Right ventricle myocardium inferior (tissue), 1 donor: ENCODE results near the gene TUBG2. TPM values are rescaled to one million over a fixed set of nuclear protein-coding genes. Genes with fewer than 3 reads are reported as not detected.

Source experiments
- ATAC-seq: fragments of 200-7000 bp; cut with Tn5 transposase; one replicate; pipeline ENCODE4 v1.9.1; 2020; ENCODE audit warnings: mild to moderate bottlenecking, moderate library complexity
- DNase-seq: peaks from one replicate; pipeline ENCODE4 v3.0.0; 2021; ENCODE audit errors: missing footprints
- intact Hi-C: fragments of 100-400 bp; cut with DNase I; formaldehyde crosslinking; loops from one replicate; pipeline ENCODE4 v1.11.0; 2022
- total RNA-seq: library from RNA; stranded (reverse); fragmentation: NEBNext Ultra II Directional; extraction: Animal tissue kit (Norgen Biotek cat#: 25700); gene quantifications from one replicate; pipeline ENCODE4 v1.2.1, GENCODE V29; 2021
- donor health status: DM: no; HTN: yes; CAD: no; lungs with severe emphysema.

Gene TUBG2
- total RNA-seq, 1 donor from 2014 or later = 15.0 TPM

DNA sequence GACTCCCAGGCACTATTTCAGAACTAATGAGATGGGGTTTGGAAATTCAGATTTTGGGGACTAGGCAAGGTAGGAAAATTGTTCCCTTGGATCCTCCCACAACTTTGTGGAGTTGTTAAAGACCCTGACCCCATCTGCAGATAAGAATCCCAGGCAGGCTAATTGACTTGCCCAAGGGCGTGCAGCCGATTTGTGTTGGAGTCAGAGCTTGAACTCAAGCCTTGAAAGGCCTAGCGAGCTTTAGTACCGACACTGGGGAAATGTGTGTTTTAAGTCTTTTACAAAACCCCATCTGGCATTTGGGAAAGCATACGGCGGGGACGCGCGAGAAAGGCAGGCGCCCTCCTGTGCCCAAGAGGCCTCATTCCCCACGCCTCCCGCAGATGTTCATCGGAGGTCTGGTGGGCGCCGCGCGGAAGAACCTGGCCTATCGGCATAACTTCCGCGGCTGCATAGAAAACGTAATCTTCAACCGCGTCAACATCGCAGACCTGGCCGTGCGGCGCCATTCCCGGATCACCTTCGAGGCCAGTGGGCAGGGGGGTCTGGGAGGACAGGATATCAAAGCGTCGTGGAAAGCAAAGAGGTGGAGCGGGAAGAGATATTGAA, 27.5 kb downstream of the TUBG2 start:
- no peak for DNase-seq
- intact Hi-C loops = no loop called here

DNA sequence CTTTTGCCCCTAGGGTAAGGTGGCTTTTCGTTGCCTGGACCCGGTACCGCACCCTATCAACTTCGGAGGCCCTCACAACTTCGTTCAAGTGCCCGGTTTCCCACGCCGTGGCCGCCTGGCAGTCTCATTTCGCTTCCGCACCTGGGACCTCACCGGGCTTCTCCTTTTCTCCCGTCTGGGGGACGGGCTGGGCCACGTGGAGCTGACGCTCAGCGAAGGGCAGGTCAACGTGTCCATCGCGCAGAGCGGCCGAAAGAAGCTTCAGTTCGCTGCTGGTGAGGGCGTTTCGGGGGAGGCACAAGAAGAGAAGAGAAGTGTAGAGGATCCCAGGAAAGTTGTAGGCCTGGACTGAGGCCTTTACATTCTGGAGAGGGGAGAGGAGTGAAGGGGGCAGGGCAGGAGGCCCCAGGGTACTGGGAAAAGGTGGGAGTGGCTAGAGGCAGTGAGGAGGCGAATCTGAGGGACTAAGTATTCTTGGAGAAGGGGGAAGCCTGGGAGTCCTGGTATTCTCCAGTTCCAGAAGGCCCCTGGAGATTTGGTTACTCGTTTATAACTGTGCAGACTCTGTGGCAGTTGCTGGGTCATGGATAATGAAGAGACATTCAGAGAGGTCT, 28.7 kb downstream of the TUBG2 start:
- intact Hi-C loops = no loop called here
- no peak for ATAC-seq
- no peak for DNase-seq

More for the DNA sequence above, 27.5 kb downstream of the TUBG2 start:
- ATAC-seq = no peak

DNA sequence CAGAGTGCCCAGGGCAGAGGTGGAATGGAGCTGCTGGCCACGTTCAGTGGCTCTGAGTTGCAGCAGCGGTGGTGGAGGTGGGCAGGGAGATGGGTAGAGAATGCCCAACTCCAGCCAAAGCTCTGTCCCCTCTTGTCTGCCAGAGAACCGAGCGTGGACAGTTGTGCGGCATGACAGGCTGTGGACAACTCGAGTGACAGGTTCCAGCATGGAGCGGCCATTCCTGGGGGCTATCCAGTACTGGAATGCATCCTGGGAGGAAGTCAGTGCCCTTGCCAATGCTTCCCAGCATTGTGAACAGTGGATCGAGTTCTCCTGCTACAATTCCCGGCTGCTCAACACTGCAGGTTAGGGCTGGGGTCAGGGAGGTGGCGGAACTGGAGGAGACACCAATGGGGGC, 31.5 kb downstream of the TUBG2 start:
- intact Hi-C loops = no loop called here
- ATAC-seq = peak; percentile 83
- DNase-seq = no peak

DNA sequence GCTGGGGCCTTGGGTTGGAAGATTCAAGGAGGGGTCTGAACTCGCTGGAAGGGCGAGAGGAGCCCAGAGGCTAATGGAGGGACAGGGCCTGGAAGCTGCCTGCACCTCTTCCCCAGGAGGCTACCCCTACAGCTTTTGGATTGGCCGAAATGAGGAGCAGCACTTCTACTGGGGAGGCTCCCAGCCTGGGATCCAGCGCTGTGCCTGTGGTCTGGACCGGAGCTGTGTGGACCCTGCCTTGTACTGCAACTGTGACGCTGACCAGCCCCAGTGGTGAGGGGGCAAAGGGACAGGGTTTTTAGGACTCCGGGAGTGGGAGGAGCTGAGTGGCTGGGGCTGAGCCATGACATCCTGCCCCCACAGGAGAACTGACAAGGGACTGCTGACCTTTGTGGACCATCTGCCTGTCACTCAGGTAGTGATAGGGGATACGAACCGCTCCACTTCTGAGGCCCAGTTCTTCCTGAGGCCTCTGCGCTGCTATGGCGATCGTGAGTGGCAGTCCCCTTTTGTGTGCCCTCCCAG, 32.0 kb downstream of the TUBG2 start:
- DNase-seq = no peak
- intact Hi-C loops = no loop called here
- no peak for ATAC-seq

DNA sequence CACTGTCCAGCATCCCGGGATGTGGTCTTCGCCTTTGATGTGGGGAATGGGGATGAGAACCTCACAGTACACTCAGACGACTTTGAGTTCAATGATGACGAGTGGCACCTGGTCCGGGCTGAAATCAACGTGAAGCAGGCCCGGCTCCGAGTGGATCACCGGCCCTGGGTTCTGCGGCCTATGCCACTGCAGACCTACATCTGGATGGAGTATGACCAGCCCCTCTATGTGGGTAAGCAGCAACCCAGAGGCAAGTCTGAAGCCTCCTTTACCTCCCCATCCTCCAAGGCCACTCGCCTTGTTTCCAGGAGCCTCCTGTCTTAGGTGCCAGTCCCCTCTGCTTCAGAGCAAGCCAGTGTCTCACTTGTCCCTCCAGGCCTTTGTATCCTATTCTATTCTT, 33.4 kb downstream of the TUBG2 start:
- intact Hi-C loops = no loop called here
- ATAC-seq (no peak), DNase-seq (no peak)

DNA sequence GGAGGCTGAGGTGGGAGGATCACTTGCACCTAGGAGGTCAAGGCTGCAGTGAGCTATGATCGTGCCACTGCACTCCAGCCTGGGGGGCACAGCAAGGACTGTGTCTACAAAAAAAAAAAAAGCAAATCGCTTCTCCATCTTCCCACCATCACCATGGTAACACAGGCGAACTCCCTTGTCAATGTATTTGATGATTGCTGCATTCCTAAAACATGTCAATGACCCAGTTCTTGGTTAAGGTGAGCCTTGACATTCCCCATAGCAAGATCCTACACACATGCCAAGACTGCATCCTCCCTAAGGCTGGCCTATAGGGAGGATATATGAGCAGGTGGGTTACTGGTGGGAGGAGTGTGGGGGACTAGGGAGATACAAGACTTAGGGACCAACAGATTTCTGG, 35.4 kb downstream of the TUBG2 start:
- DNase-seq (no peak), ATAC-seq (no peak)
- intact Hi-C loops = no loop called here

DNA sequence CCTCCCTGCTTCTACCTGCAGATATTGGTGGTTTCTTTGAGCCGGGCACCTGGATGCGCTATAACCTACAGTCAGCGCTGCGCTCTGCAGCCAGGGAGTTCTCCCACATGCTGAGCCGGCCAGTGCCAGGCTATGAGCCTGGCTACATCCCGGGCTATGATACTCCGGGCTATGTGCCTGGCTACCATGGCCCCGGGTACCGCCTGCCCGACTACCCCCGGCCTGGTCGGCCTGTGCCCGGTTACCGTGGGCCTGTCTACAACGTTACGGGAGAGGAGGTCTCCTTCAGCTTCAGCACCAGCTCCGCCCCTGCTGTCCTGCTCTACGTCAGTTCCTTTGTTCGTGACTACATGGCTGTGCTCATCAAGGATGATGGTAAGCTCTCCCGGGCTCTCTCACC, 36.4 kb downstream of the TUBG2 start:
- no peak for DNase-seq
- ATAC-seq = no peak
- intact Hi-C loops = no loop called here

DNA sequence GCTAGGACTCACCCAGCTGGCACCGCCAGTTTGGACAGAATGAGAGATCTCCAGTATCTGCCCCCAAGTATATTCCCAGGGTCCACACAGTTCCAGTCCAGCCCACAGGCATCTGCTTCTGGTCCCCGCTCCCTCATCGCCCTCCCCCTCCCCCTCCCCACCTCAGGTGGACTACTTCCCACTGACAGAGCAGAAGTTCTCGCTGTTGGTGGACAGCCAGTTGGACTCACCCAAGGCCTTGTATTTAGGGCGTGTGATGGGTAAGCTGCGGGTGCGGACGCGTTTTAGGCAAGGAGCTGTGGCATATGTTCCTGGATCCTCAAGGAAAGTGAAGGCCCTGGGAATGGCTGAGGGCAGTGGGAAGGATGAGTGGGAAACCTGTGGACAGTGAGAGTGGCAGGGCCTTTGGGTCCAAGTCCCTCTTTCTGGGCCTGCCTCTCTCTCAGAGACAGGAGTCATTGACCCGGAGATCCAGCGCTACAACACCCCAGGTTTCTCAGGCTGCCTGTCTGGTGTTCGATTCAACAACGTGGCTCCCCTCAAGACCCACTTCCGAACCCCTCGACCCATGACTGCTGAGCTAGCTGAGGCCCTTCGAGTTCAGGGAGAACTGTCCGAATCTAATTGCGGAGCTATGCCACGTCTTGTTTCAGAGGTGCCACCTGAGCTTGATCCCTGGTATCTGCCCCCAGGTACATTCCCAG, 38.2 kb downstream of the TUBG2 start:
- intact Hi-C loops = no loop called here
- ATAC-seq = no peak
- no peak for DNase-seq

DNA sequence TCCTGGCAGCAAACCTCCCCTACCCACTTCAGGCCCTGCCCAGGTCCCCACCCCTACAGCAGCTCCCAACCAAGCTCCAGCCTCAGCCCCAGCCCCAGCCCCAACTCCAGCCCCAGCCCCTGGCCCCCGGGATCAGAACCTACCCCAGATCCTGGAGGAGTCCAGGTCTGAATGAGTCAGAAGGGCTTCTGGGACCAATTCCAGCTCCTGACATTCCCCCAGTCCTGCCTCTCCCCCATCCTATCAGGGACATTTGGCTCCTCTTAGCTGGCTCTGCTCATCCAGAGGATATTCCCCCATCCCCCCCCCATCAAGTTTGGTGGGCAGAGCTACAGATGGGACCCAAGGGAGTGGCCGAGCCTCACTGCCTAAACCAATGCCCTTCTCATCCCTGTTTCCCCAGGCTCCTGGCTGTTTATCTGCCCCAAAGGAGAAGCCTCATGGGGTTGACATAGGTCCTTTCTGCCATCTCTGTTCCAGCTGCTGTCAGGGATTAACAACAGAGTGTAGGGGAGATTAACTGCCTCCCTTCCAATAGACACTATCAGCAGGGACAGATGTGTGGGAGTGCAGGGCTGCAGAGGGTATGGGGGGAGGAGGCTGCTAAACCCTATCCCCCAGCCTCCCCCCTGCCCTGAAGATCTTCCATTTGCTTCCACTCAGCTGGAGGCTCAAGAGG, 39.8 kb downstream of the TUBG2 start:
- DNase-seq (no peak), ATAC-seq (peak; percentile 73)
- intact Hi-C loops = no loop called here

DNA sequence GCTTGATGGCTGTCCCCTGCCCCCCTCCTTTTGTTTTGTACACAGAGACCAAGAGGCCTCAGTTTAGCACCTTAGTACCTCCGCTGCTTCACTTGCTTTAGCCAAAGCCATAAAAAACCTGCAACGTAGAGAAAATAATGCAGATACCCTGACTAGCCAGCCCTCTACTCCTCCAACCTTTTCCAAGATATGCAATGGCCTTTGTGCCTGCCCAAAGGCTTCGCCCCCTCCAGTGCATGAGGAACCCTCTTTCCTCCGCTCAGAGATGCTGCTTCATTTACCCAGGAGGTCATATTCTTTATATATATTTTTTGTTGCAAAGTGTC, 40.3 kb downstream of the TUBG2 start:
- DNase-seq (no peak), ATAC-seq (no peak)
- intact Hi-C loops = no loop called here

DNA sequence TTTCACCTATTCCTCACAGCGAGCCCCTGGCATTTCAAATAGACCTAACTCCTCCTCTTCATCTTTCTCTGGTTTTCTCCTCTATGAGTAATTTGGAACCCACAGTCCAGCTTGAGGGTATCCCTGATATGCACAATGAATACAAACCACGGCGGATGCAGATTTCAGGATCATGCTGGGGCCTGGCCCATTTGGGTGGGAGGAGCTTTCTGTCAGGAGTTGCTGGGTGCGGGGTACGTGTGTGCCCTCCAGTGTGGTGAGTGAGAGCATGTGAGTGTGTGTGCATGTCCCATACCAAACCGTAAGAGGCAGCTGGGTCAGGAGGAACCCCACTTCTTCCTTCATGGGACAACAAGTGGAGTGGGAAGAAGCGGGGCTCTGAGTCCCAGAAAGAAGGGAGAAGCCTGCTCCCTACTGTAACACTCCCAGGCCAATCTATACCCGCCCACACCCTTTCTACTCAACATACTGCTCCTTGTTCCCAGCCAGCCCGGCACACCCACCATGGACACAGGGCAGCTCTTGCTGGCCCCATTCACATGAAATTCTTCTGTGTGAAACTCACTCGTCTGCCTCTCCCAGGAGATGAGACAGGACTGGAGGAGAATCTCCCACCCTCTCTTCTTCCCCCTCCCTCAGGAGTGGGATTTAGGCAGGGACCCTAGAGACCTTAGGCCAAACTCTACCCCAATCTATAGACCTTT, 41.7 kb downstream of the TUBG2 start:
- no peak for ATAC-seq
- intact Hi-C loops = no loop called here
- no peak for DNase-seq

DNA sequence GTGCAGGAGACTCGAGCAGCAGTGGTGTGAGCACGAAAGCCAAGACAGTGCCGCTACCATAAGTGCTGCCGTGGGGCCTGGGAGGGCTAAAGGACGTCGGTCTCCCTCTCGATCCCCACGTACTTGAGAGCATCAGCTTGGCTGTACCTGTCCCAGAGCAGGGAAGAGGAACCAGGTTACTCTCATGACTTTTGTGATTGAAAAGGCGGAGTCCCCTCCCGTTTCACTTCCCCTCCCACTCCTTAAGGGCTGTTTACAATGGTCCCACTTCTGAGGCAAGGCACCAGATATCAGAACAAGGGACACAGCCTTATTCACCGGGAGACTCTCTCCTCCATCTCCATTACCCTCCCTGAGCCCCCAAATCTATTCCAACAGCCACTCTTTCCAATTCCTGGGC, 43.4 kb downstream of the TUBG2 start:
- DNase-seq (no peak), ATAC-seq (no peak)
- intact Hi-C loops = no loop called here

DNA sequence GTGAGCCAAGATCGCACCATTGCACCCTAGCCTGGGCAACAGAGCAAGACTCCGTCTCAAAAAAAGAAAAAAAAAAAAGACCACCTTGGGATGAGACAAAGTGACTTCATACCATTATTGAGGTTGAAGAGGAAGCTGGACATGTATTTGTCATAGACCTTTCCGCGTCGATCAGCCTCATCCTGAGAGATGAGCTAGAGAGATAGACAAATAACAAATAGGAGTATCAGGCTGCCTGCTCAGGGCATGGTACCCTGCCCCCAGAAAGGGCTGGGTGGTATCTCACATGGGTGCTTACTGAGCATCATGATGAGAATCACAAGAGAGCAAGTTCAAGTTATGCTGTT, 45.4 kb downstream of the TUBG2 start:
- intact Hi-C loops = no loop called here
- DNase-seq (no peak), ATAC-seq (no peak)

DNA sequence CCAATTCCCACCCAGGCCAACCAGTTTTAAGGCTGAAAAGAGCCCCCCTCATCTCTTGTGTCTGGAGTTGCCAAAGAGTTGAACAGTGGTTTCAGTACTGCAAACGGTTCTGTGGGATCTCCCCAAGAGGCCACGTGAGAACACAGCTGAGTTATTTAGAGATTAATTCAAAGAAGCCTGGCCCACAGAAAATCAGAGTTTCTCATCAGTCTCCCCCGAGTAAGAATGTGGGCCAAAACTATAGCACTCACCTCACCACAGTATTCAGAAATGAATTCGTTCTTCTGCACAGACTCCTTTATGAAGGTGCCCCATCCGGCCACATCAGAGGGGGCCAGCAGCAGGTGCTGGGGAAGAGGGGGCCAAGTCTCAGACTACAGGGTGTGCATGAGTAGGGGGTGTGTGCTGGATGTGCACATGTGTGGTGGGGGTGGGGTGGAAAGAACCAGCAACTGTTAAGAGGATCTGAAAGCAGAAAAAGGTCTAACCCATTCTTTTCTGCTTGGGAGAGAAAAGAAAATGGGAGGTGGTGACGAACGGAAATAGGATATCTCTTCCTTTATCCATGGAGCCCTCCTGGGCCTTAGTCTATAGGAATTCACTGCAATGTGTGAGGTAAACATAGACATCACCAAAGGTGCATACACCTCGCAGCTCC, 45.9 kb downstream of the TUBG2 start:
- DNase-seq = no peak
- no peak for ATAC-seq
- intact Hi-C loops = no loop called here

DNA sequence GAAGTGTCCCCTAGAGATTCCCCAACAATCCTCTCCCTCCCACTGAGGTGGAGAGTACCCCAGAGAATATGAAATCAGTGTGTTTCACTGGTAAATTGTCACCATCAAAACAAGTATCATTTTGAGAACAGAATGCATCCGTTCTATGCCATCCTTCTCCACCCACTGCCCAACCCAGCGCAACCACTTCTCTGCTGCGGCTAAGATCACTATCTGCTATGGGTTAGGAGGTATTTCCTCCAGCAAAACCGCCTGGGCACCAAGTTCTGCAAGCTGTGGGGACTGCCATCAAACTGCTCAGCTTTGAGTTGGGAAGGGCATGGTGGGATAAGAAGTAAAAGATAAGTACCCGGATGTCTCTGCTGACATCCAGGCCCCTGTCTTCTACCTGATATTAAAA, 47.6 kb downstream of the TUBG2 start:
- DNase-seq = no peak
- intact Hi-C loops = no loop called here
- ATAC-seq = no peak

DNA sequence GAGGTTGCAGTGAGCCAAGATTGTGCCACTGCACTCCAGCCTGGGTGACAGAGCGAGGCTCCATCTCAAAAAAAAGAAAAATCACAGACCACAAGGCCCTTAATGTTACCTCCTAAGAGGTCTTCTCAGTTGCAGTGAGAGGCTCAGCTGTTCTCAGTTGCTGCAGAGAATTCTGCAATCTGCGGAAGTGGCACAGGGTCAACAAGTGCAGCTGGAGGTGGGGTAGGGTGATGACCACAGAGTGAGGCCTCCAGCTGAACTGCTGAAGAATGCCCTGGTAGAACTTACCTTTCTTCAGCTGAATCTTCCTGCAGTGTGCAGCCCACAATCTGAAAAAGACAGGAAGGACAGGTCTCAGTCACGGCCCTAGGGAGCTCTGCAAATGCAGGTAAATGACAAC, 49.5 kb downstream of the TUBG2 start:
- intact Hi-C loops = no loop called here
- no peak for ATAC-seq
- no peak for DNase-seq

DNA sequence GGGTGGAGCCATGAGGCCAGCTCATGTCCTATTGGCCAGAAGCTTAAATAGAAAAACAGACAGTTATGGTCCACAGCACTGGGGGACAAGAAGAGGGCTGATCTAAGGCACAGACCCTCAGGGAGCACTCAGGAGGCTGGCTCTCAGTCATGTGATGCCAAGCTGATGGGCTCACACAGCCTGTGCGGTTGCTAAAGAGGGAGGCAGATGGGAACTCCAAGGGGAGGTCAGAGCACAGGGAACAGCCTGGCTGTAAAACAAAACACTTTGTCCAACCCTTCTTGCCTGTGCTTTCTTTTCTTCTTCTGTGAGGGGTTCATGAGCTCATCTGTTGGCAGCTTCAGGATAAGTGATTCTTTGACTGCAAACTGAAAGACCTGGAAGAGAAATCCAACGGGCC, 50.5 kb downstream of the TUBG2 start:
- DNase-seq (no peak), ATAC-seq (no peak)
- intact Hi-C loops = no loop called here
